GM12878 (cell line): ENCODE measurements around the gene SHISA4. TPM values are rescaled to one million over a fixed set of nuclear protein-coding genes. Genes with fewer than 3 reads are reported as not detected.

Experiments
- ATAC-seq: fragments of 200-7000 bp; cut with Tn5 transposase; 3 replicates; pipeline ENCODE4 v1.9.1; 2020; ENCODE audit warnings: mild to moderate bottlenecking, moderate library complexity
- BruUV-seq: library from RNA; stranded (reverse); fragments of 400-500 nt; replicated peaks from 2 replicates; lab custom pipeline; 2021; lab: Mats Ljungman, UMichigan
- CTCF ChIA-PET: fragments of 300-600 bp; sonication (Branson Sonifier 250); formaldehyde crosslinking; extraction: SDS; loops from one replicate; lab custom pipeline; 2021; ENCODE audit warnings: inconsistent platforms; lab: Yijun Ruan, JAX
- POLR2A ChIA-PET: fragments of 350-600 bp; formaldehyde crosslinking; extraction: SDS; loops from one replicate; lab custom pipeline; 2021; ENCODE audit warnings: inconsistent platforms; lab: Charles Lee
- RAD21 ChIA-PET: fragments of 300-600 bp; sonication (Branson Sonifier 250); formaldehyde crosslinking; loops from one replicate; lab custom pipeline; 2023; ENCODE audit warnings: antibody characterized with exemption; ENCODE audit not compliant: unreplicated experiment; lab: Charles Lee
- SMC1A ChIA-PET: fragments of 300-600 bp; sonication (Branson Sonifier 250); formaldehyde crosslinking; loops from one replicate; lab custom pipeline; 2023; ENCODE audit not compliant: unreplicated experiment, uncharacterized antibody; lab: Charles Lee
- DNase-seq: peaks from one replicate; pipeline ENCODE4 v3.0.0-alpha.2; 2011; ENCODE audit warnings: low read depth, low spot score
- FAIRE-seq: peaks from 3 replicates; lab custom pipeline; 2011; peaks lifted over from hg19 to GRCh38; lab: Jason Lieb, UNC
- H2AFZ ChIP-seq: 2 replicates; pipeline ENCODE4 v1.6.0; 2011; ENCODE audit warnings: low read depth, low read length, control low read depth; ENCODE audit not compliant: control insufficient read depth
- H3K27ac ChIP-seq: 2 replicates; pipeline ENCODE4 v1.5.1; 2011; ENCODE audit warnings: control low read depth; ENCODE audit not compliant: control insufficient read depth, insufficient read depth
- H3K27me3 ChIP-seq, 2 experiments: replicated peaks in 1 of 2; 2 replicates each; pipeline versions ENCODE4 v1.6.0 to v1.6.1; 2011; ENCODE audit warnings: low read length in 1 of 2; ENCODE audit not compliant: control insufficient read depth in 2 of 2, insufficient read depth in 2 of 2
- H3K36me3 ChIP-seq, 2 experiments: 2 replicates each; pipeline ENCODE4 v1.5.1; 2011; ENCODE audit warnings: low read length in 1 of 2; ENCODE audit not compliant: control insufficient read depth in 2 of 2, insufficient read depth in 2 of 2
- H3K4me1 ChIP-seq: 2 replicates; pipeline ENCODE4 v1.6.1; 2011; ENCODE audit warnings: mild to moderate bottlenecking, low read length, moderate library complexity, mixed read lengths; ENCODE audit not compliant: control insufficient read depth, insufficient read depth
- H3K4me2 ChIP-seq: 2 replicates; pipeline ENCODE4 v1.6.0; 2011; ENCODE audit warnings: control low read depth; ENCODE audit not compliant: control insufficient read depth, insufficient read depth
- H3K4me3 ChIP-seq: fragments of 200-600 bp; sonication (generic); 2 replicates; pipeline ENCODE4 v1.5.1; 2016
- H3K79me2 ChIP-seq: 2 replicates; pipeline ENCODE4 v1.6.0; 2011; ENCODE audit warnings: low read length; ENCODE audit not compliant: control insufficient read depth, insufficient read depth
- H3K9ac ChIP-seq: 2 replicates; pipeline ENCODE4 v1.8.0; 2011; ENCODE audit warnings: low read length, control low read depth, mixed read lengths; ENCODE audit not compliant: control insufficient read depth, insufficient read depth
- H3K9me3 ChIP-seq: replicated peaks from 3 replicates; pipeline ENCODE4 v1.5.1; 2011; ENCODE audit warnings: mild to moderate bottlenecking, low read length; ENCODE audit not compliant: control insufficient read depth, insufficient read depth
- H4K20me1 ChIP-seq: 2 replicates; pipeline ENCODE4 v1.6.0; 2011; ENCODE audit not compliant: control insufficient read depth, insufficient read depth
- BACH1 ChIP-seq: fragments of 450-650 bp; IDR thresholded peaks from 2 replicates; pipeline ENCODE4 v1.6.1; 2017; ENCODE audit warnings: mild to moderate bottlenecking, borderline replicate concordance
- IRF3 ChIP-seq: fragments of 450-650 bp; IDR thresholded peaks from 2 replicates; pipeline ENCODE4 v1.6.1; 2014; ENCODE audit warnings: mild to moderate bottlenecking
- KDM1A ChIP-seq: fragments of 200-600 bp; sonication (generic); IDR thresholded peaks from 2 replicates; pipeline ENCODE4 v1.6.1; 2016; ENCODE audit warnings: borderline replicate concordance
- KLF5 ChIP-seq: fragments of 450-650 bp; IDR thresholded peaks from 2 replicates; pipeline ENCODE4 v1.6.1; 2014; ENCODE audit warnings: mild to moderate bottlenecking; ENCODE audit not compliant: partially characterized antibody
- TAF1 ChIP-seq: IDR thresholded peaks from 2 replicates; pipeline ENCODE4 v1.6.1; 2011; ENCODE audit warnings: mild to moderate bottlenecking, low read depth, low read length, borderline replicate concordance
- ZSCAN29 ChIP-seq: fragments of 450-650 bp; IDR thresholded peaks from 2 replicates; pipeline ENCODE4 v1.6.1; 2017; ENCODE audit warnings: mild to moderate bottlenecking, moderate library complexity
- WGBS: methylation state at CpG from one replicate; pipeline ENCODE4 v1.1.6; 2016; ENCODE audit warnings: low lambda C conversion rate; ENCODE audit not compliant: insufficient replicate concordance, insufficient coverage; ENCODE audit errors: missing lambda C conversion rate; 5-methylcytosine and 5-hydroxymethylcytosine counted together
- in situ Hi-C: fragments of 300-500 bp; cut with MboI; formaldehyde crosslinking; loops from 9 replicates; pipeline ENCODE4 v1.14.3; 2018; ENCODE audit warnings: mixed read lengths
- intact Hi-C: fragments of 100-400 bp; cut with micrococcal nuclease; formaldehyde crosslinking; loops from one replicate; pipeline ENCODE4 v1.14.2; 2022; ENCODE audit not compliant: unreplicated experiment
- polyA plus RNA-seq, 11 experiments: library from polyadenylated mRNA; depleted of rRNA in 4 of 11; unstranded in 6 of 11; stranded (reverse) in 5 of 11; fragments of >200 nt; fragmentation: Nextera tagmentation in 4 of 11; fragmentation: Illumina TruSeq in 1 of 11; extraction: Ambion mirVana in 4 of 11; extraction: Trizol in 1 of 11; gene quantifications; 1 replicate in 1 of 11; 2 replicates in 10 of 11; pipeline versions ENCODE4 v1.2.1 to v1.2.3, GENCODE V29; 2011 to 2016; ENCODE audit warnings: inconsistent platforms in 2 of 11, missing spikeins in 2 of 11, low read depth in 1 of 11
- total RNA-seq, 4 experiments: library from RNA; depleted of rRNA in 3 of 4; stranded (reverse); fragments of >200 nt in 3 of 4; fragmentation: Illumina TruSeq in 1 of 4; extraction: Trizol in 1 of 4; gene quantifications; 2 replicates each; pipeline versions ENCODE4 v1.2.1 to v1.2.3, GENCODE V29; 2013 to 2021
- TF ChIP-seq, protein P1 (sequence below): fragments of 150-350 bp; IDR thresholded peaks from 2 replicates; pipeline ENCODE4 v1.6.1; 2016; ENCODE audit warnings: low read depth, low read length

The SHISA4 gene
- total and polyA plus RNA-seq, 10 of the 15 experiments (the other 5 are each of a cell fraction or from before 2014, with no cell fraction given): 0.07 TPM; not detected in 8

GRCh38 chr1:201914456-201915235 lies 25.9 kb downstream of the SHISA4 start:
- intact Hi-C loops (no loop called here), in situ Hi-C loops (no loop called here)
- ATAC-seq: no peak
- Histone ChIP-seq H3K36me3 (no peaks in the 10 kb centered on the region), H3K9me3 (no peaks in the 10 kb centered on the region), H2AFZ (no peak overlapping the region), H4K20me1 (no peaks in the 10 kb centered on the region), H3K4me1 (peaks cover 4% of the 10 kb centered on the region; the same call in 1 of the 2 replicates), H3K4me3 (no peak overlapping the region), H3K79me2 (no peaks in the 10 kb centered on the region), H3K4me2 (no peak overlapping the region), H3K9ac (no peak overlapping the region), H3K27ac (no peak overlapping the region), H3K27me3 (no peaks in the 10 kb centered on the region; a peak in 2 of 4 replicates)
- CTCF ChIA-PET: interaction anchor here (2.1 kb wide), 1 partner anchor 19 kb away, joined by 11 read pairs; no protein-coding TSS in a partner anchor
- no peak for FAIRE-seq
- WGBS: 51% methylated on average over 11 of the region's 14 CpGs
- TF ChIP-seq ZSCAN29 (no peak), KDM1A (no peak), KLF5 (no peak), BACH1 (no peak)
- RAD21 ChIA-PET: no interaction called here
- BruUV-seq: no TSS peak
- DNase-seq: no peak
- SMC1A ChIA-PET: no interaction called here
- POLR2A ChIA-PET: no interaction called here

GRCh38 chr1:201916649-201917249 lies 28.1 kb downstream of the SHISA4 start:
- intact Hi-C loops: no loop called here
- DNase-seq (no peak), FAIRE-seq (no peak), ATAC-seq (peak; percentile 76)
- ChIA-PET CTCF (no interaction called here), SMC1A (no interaction called here), RAD21 (no interaction called here), POLR2A (no interaction called here)
- BruUV-seq: no TSS peak
- H3K4me3 ChIP-seq: no peak overlapping the region
- H3K9me3 ChIP-seq: no peaks in the 10 kb centered on the region
- no peaks in the 10 kb centered on the region for H4K20me1 ChIP-seq
- peaks cover 4% of the 10 kb centered on the region; the same call in 1 of the 2 replicates for H3K4me1 ChIP-seq
- no peak overlapping the region for H3K9ac ChIP-seq
- no peak overlapping the region for H2AFZ ChIP-seq
- TF ChIP-seq IRF3 (no peak), TAF1 (no peak)
- TF ChIP-seq, protein P1, sequence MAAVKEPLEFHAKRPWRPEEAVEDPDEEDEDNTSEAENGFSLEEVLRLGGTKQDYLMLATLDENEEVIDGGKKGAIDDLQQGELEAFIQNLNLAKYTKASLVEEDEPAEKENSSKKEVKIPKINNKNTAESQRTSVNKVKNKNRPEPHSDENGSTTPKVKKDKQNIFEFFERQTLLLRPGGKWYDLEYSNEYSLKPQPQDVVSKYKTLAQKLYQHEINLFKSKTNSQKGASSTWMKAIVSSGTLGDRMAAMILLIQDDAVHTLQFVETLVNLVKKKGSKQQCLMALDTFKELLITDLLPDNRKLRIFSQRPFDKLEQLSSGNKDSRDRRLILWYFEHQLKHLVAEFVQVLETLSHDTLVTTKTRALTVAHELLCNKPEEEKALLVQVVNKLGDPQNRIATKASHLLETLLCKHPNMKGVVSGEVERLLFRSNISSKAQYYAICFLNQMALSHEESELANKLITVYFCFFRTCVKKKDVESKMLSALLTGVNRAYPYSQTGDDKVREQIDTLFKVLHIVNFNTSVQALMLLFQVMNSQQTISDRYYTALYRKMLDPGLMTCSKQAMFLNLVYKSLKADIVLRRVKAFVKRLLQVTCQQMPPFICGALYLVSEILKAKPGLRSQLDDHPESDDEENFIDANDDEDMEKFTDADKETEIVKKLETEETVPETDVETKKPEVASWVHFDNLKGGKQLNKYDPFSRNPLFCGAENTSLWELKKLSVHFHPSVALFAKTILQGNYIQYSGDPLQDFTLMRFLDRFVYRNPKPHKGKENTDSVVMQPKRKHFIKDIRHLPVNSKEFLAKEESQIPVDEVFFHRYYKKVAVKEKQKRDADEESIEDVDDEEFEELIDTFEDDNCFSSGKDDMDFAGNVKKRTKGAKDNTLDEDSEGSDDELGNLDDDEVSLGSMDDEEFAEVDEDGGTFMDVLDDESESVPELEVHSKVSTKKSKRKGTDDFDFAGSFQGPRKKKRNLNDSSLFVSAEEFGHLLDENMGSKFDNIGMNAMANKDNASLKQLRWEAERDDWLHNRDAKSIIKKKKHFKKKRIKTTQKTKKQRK: no peak
- H3K27ac ChIP-seq: no peak overlapping the region
- H3K27me3 ChIP-seq: no peaks in the 10 kb centered on the region; a peak in 1 of 4 replicates
- 25% methylated on average over 11 of the region's 11 CpGs for WGBS
- H3K4me2 ChIP-seq: peak overlapping the region; percentile 9; the same call in 1 of the 2 replicates
- no peaks in the 10 kb centered on the region for H3K36me3 ChIP-seq
- in situ Hi-C loops: no loop called here
- H3K79me2 ChIP-seq: no peaks in the 10 kb centered on the region
